SK-N-SH (cell line): ENCODE data around the gene GLS. TPM values are rescaled to one million over a fixed set of nuclear protein-coding genes. Genes with fewer than 3 reads are reported as not detected.

Experiments used
- CTCF ChIA-PET: fragments of 300-600, 350-600 bp; formaldehyde crosslinking; extraction: SDS; loops from one replicate; lab custom pipeline; 2021; lab: Yijun Ruan, JAX
- POLR2A ChIA-PET: fragments of 350-600 bp; sonication (Branson Sonifier 250); formaldehyde crosslinking; extraction: SDS; loops from one replicate; lab custom pipeline; 2020; ENCODE audit warnings: antibody characterized with exemption, inconsistent platforms; lab: Yijun Ruan, JAX
- DNase-seq: peaks from one replicate; pipeline ENCODE4 v3.0.0; 2012
- H2AFZ ChIP-seq: fragments of 200-600 bp; sonication (generic); 2 replicates; pipeline ENCODE4 v1.8.1; 2016; ENCODE audit warnings: antibody characterized with exemption, mild to moderate bottlenecking, low read depth
- H3F3A ChIP-seq: fragments of 200-600 bp; sonication (generic); replicated peaks from 2 replicates; pipeline ENCODE3; 2016; ENCODE audit warnings: antibody characterized with exemption, mild to moderate bottlenecking; ENCODE audit not compliant: insufficient read depth
- H3K27ac ChIP-seq, 2 experiments: fragments of 200-500 bp in 1 of 2; fragments of 200-600 bp in 1 of 2; sonication (Bioruptor generic) in 1 of 2; sonication (generic), shearing (Covaris generic) in 1 of 2; 2 replicates each; pipeline versions ENCODE4 v1.5.1 to v1.6.1; 2014 to 2016; ENCODE audit warnings: low read depth in 2 of 2, inconsistent platforms in 1 of 2, low read length in 1 of 2, mild to moderate bottlenecking in 1 of 2, mixed read lengths in 1 of 2
- H3K27me3 ChIP-seq: fragments of 200-600 bp; sonication (generic), shearing (Covaris generic); 2 replicates; pipeline ENCODE4 v1.6.1; 2016; ENCODE audit warnings: mixed run types; ENCODE audit not compliant: insufficient read depth
- H3K36me3 ChIP-seq, 2 experiments: fragments of 200-500 bp in 1 of 2; fragments of 200-600 bp in 1 of 2; sonication (Bioruptor generic) in 1 of 2; sonication (generic) in 1 of 2; replicated peaks in 1 of 2; 2 replicates each; pipeline versions ENCODE3 to v1.5.1; 2014 to 2016; ENCODE audit warnings: low read length in 1 of 2, mild to moderate bottlenecking in 1 of 2; ENCODE audit not compliant: insufficient read depth in 2 of 2, control insufficient read depth in 1 of 2
- H3K4me1 ChIP-seq, 2 experiments: fragments of 200-500 bp in 1 of 2; fragments of 200-600 bp in 1 of 2; sonication (Bioruptor generic) in 1 of 2; sonication (generic), shearing (Covaris generic) in 1 of 2; 2 replicates each; pipeline versions ENCODE4 v1.5.1 to v1.6.1; 2014 to 2016; ENCODE audit warnings: low read depth in 1 of 2, low read length in 1 of 2, mixed run types in 1 of 2; ENCODE audit not compliant: insufficient read depth in 2 of 2, control insufficient read depth in 1 of 2
- H3K4me2 ChIP-seq: fragments of 200-600 bp; sonication (generic), shearing (Covaris generic); 2 replicates; pipeline ENCODE4 v1.6.1; 2017; ENCODE audit warnings: mixed run types
- H3K4me3 ChIP-seq, 2 experiments: fragments of 200-500 bp in 1 of 2; fragments of 200-600 bp in 1 of 2; sonication (Bioruptor generic) in 1 of 2; sonication (generic), shearing (Covaris generic) in 1 of 2; 2 replicates each; pipeline versions ENCODE4 v1.5.1 to v1.8.1; 2014 to 2016; ENCODE audit warnings: low read depth in 2 of 2, inconsistent platforms in 1 of 2, low read length in 1 of 2, mild to moderate bottlenecking in 1 of 2, mixed read lengths in 1 of 2, moderate library complexity in 1 of 2
- H3K79me2 ChIP-seq: fragments of 200-600 bp; sonication (generic); 2 replicates; pipeline ENCODE4 v1.8.1; 2017; ENCODE audit warnings: mild to moderate bottlenecking; ENCODE audit not compliant: insufficient read depth
- H3K9ac ChIP-seq: fragments of 200-600 bp; sonication (generic); 2 replicates; pipeline ENCODE4 v1.6.1; 2017; ENCODE audit warnings: mixed run types
- H3K9me2 ChIP-seq: fragments of 200-600 bp; sonication (generic); 2 replicates; pipeline ENCODE4 v1.6.1; 2017; ENCODE audit warnings: mixed run types
- H3K9me3 ChIP-seq: fragments of 200-600 bp; sonication (generic); 2 replicates; pipeline ENCODE4 v1.6.1; 2017; ENCODE audit warnings: mixed run types, mild to moderate bottlenecking, moderate library complexity
- H4K20me1 ChIP-seq: fragments of 200-600 bp; sonication (generic); 2 replicates; pipeline ENCODE4 v1.6.1; 2017; ENCODE audit warnings: mild to moderate bottlenecking, mixed run types; ENCODE audit not compliant: insufficient read depth
- CTCF ChIP-seq: fragments of 200-600 bp; sonication (generic); IDR thresholded peaks from 2 replicates; pipeline ENCODE4 v1.6.1; 2017; ENCODE audit warnings: antibody characterized with exemption, mild to moderate bottlenecking, moderate library complexity
- EZH2phosphoT487 ChIP-seq: fragments of 200-600 bp; sonication (generic); IDR thresholded peaks from 2 replicates; pipeline ENCODE4 v1.6.1; 2017; ENCODE audit warnings: low read depth, mixed run types, mild to moderate bottlenecking, antibody characterized with exemption, moderate library complexity, borderline replicate concordance
- FOXJ3 ChIP-seq: sonication (generic); formaldehyde crosslinking; IDR thresholded peaks from 2 replicates; pipeline ENCODE4 v1.5.1; 2020; ENCODE audit warnings: mild to moderate bottlenecking, missing genetic modification reagents
- GATA2 ChIP-seq: sonication (generic); formaldehyde crosslinking; IDR thresholded peaks from 2 replicates; pipeline ENCODE4 v1.5.0; 2020; ENCODE audit warnings: mild to moderate bottlenecking, missing genetic modification reagents
- IRF3 ChIP-seq: fragments of 150-350 bp; IDR thresholded peaks from 2 replicates; pipeline ENCODE4 v1.6.1; 2016; ENCODE audit warnings: mild to moderate bottlenecking, low read depth, low read length
- JUND ChIP-seq: IDR thresholded peaks from 2 replicates; pipeline ENCODE4 v1.4.0; 2012
- NFIC ChIP-seq: IDR thresholded peaks from 2 replicates; pipeline ENCODE4 v1.4.0; 2012; ENCODE audit warnings: borderline replicate concordance
- RAD21 ChIP-seq: IDR thresholded peaks from 2 replicates; pipeline ENCODE4 v1.6.1; 2012; ENCODE audit warnings: mild to moderate bottlenecking, low read length
- REST ChIP-seq: IDR thresholded peaks from 2 replicates; pipeline ENCODE4 v1.6.1; 2012; ENCODE audit warnings: mild to moderate bottlenecking, low read depth, low read length, moderate library complexity
- SIN3A ChIP-seq: IDR thresholded peaks from 2 replicates; pipeline ENCODE4 v1.6.1; 2012; ENCODE audit warnings: low read depth, mild to moderate bottlenecking, low read length, moderate library complexity, borderline replicate concordance
- TAF1 ChIP-seq: IDR thresholded peaks from 2 replicates; pipeline ENCODE4 v1.6.1; 2012; ENCODE audit warnings: low read depth, mild to moderate bottlenecking, low read length, moderate library complexity, borderline replicate concordance
- USF2 ChIP-seq: fragments of 150-350 bp; IDR thresholded peaks from 2 replicates; pipeline ENCODE4 v1.6.1; 2017; ENCODE audit warnings: antibody characterized with exemption, low read length, low read depth, borderline replicate concordance
- ZBTB33 ChIP-seq: IDR thresholded peaks from 2 replicates; pipeline ENCODE4 v1.4.0; 2012; ENCODE audit warnings: low read depth, borderline replicate concordance
- WGBS: methylation state at CpG from one replicate; pipeline ENCODE4 v1.1.6; 2017; ENCODE audit warnings: low lambda C conversion rate; 5-methylcytosine and 5-hydroxymethylcytosine counted together
- polyA plus RNA-seq, 3 experiments: library from polyadenylated mRNA; depleted of rRNA; stranded (reverse); fragments of >200 nt; gene quantifications; 2 replicates each; pipeline ENCODE4 v1.2.3, GENCODE V29; 2012

GLS gene
- polyA plus RNA-seq, 1 of the 3 experiments (the other 2 are of a cell fraction), result 37.2 TPM

GRCh38 chr2:190891372-190891771, 10.8 kb downstream of the GLS start (continued):
- TF ChIP-seq CTCF (no peak), REST (no peak), SIN3A (no peak), USF2 (no peak), TAF1 (no peak)

- ChIA-PET POLR2A (no interaction called here), CTCF (no interaction called here)
- Histone ChIP-seq H3K36me3 (peaks cover 59 to 64% of the 10 kb centered on the region in 2 experiments), H3K4me1 (peaks cover 7 to 26% of the 10 kb centered on the region in 2 experiments; a peak in 3 of 4 replicates), H3K4me2 (no peak overlapping the region), H3K9me3 (no peaks in the 10 kb centered on the region), H3F3A (peaks cover 25% of the 10 kb centered on the region), H2AFZ (no peak overlapping the region), H3K9me2 (no peaks in the 10 kb centered on the region), H3K4me3 (no peak overlapping the region), H3K27ac (peak overlapping the region in 1 of 2 experiments; percentile 17; a peak in 1 of 4 replicates), H3K27me3 (no peaks in the 10 kb centered on the region), H4K20me1 (peaks cover 78% of the 10 kb centered on the region), H3K79me2 (peaks cover 99% of the 10 kb centered on the region), H3K9ac (no peak overlapping the region)
- TF ChIP-seq RAD21, result no peak
- no peak for TF ChIP-seq EZH2phosphoT487
- TF ChIP-seq FOXJ3 (CRISPR knock-in tag), result no peak
- no peak for TF ChIP-seq REST
- no peak for TF ChIP-seq IRF3
- TF ChIP-seq GATA2, result no peak
- no peak for TF ChIP-seq NFIC
- no peak for TF ChIP-seq ZBTB33
- no peak for TF ChIP-seq JUND
- DNase-seq, result no peak
- WGBS, result 83% methylated on average over 1 of the region's 1 CpG
Measured at GRCh38 chr2:190891889-190892288, 11.3 kb downstream of the GLS start.
